K562 (cell line): ENCODE results near the gene FKBP15. TPM values are rescaled to one million over a fixed set of nuclear protein-coding genes. Genes with fewer than 3 reads are reported as not detected.
A peak's percentile ranks its signal among the peaks of the same experiment; 100 is the strongest.

Experiments used
- DNMT1 ChIP-seq: fragments of 450-650 bp; IDR thresholded peaks from 2 replicates; pipeline ENCODE4 v1.6.1; 2016; ENCODE audit warnings: antibody characterized with exemption, mild to moderate bottlenecking
- ESRRA ChIP-seq: fragments of 450-650 bp; IDR thresholded peaks from 2 replicates; pipeline ENCODE4 v1.6.1; 2014; ENCODE audit warnings: low read depth, mild to moderate bottlenecking, moderate library complexity, borderline replicate concordance
- FIP1L1 ChIP-seq: fragments of 200-400 bp; formaldehyde crosslinking; IDR thresholded peaks from 2 replicates; pipeline ENCODE4 v1.6.1; 2018; ENCODE audit warnings: mild to moderate bottlenecking, low read depth, low read length; ENCODE audit not compliant: poor library complexity, severe bottlenecking
- FOXA1 ChIP-seq: fragments of 450-650 bp; IDR thresholded peaks from 2 replicates; pipeline ENCODE4 v1.6.1; 2016; ENCODE audit warnings: mild to moderate bottlenecking, borderline replicate concordance
- FOXJ2 ChIP-seq: fragments of 200-800 bp; sonication (Bioruptor generic); IDR thresholded peaks from 2 replicates; pipeline ENCODE4 v1.6.1; 2016; ENCODE audit warnings: missing genetic modification characterization, missing compliant biosample characterization
- FOXJ3 ChIP-seq: sonication (generic); formaldehyde crosslinking; IDR thresholded peaks from 2 replicates; pipeline ENCODE4 v1.4.0; 2020; ENCODE audit warnings: mild to moderate bottlenecking, missing genetic modification reagents
- FOXK1 ChIP-seq: sonication (generic); formaldehyde crosslinking; IDR thresholded peaks from 2 replicates; pipeline ENCODE4 v1.8.0; 2022; ENCODE audit warnings: missing genetic modification reagents, mild to moderate bottlenecking, borderline replicate concordance
- MED1 ChIP-seq: sonication (generic); formaldehyde crosslinking; IDR thresholded peaks from 2 replicates; pipeline ENCODE4 v1.8.1; 2023; ENCODE audit warnings: missing genetic modification reagents, borderline replicate concordance
- PURB ChIP-seq: sonication (generic); formaldehyde crosslinking; IDR thresholded peaks from 2 replicates; pipeline ENCODE4 v1.9.0; 2021; ENCODE audit warnings: low read depth, mild to moderate bottlenecking, missing genetic modification reagents
- RCOR1 ChIP-seq, 2 experiments: IDR thresholded peaks; 2 replicates each; pipeline ENCODE4 v1.6.1; 2012; ENCODE audit warnings: low read depth in 2 of 2, low read length in 2 of 2, borderline replicate concordance in 1 of 2, improper control_type of control experiment in 1 of 2
- RHOXF2B ChIP-seq: fragments of 250-450 bp; sonication (Bioruptor Pico); conservative IDR thresholded peaks from 2 replicates; pipeline ENCODE4 v1.5.1; 2021
- SAFB ChIP-seq: fragments of 200-400 bp; formaldehyde crosslinking; IDR thresholded peaks from 2 replicates; pipeline ENCODE4 v1.6.1; 2017; ENCODE audit warnings: low read depth, low read length, borderline replicate concordance
- SMAD3 ChIP-seq: fragments of 450-650 bp; formaldehyde crosslinking; conservative IDR thresholded peaks from 2 replicates; pipeline ENCODE4 v1.4.0; 2020; ENCODE audit warnings: mild to moderate bottlenecking
- SMARCB1 ChIP-seq: IDR thresholded peaks from 2 replicates; pipeline ENCODE4 v1.6.1; 2011; ENCODE audit warnings: improper control_type of control experiment, low read depth; ENCODE audit not compliant: insufficient read length
- SNIP1 ChIP-seq: fragments of 450-650 bp; IDR thresholded peaks from 2 replicates; pipeline ENCODE4 v1.7.1; 2017; ENCODE audit warnings: low read depth, mild to moderate bottlenecking
- SPI1 ChIP-seq: IDR thresholded peaks from 2 replicates; pipeline ENCODE4 v1.6.1; 2011; ENCODE audit warnings: low read depth, low read length, control low read depth, borderline replicate concordance
- XRCC5 ChIP-seq: fragments of 200-400 bp; formaldehyde crosslinking; IDR thresholded peaks from 2 replicates; pipeline ENCODE4 v1.6.1; 2017; ENCODE audit warnings: low read depth, mild to moderate bottlenecking, low read length
- ZEB2 ChIP-seq: fragments of 450-650 bp; IDR thresholded peaks from 2 replicates; pipeline ENCODE4 v1.6.1; 2016
- ZNF212 ChIP-seq: fragments of 450-650 bp; formaldehyde crosslinking; IDR thresholded peaks from 2 replicates; pipeline ENCODE4 v1.4.0; 2020; ENCODE audit warnings: mild to moderate bottlenecking
- ZNF23 ChIP-seq: fragments of 250-450 bp; sonication (Bioruptor Pico); IDR thresholded peaks from 2 replicates; pipeline ENCODE4 v1.4.0; 2020; ENCODE audit warnings: mild to moderate bottlenecking
- ZNF668 ChIP-seq: fragments of 250-450 bp; sonication (Bioruptor Pico); IDR thresholded peaks from 2 replicates; pipeline ENCODE4 v1.8.0; 2022; ENCODE audit warnings: mild to moderate bottlenecking, inconsistent platforms
- polyA plus RNA-seq, 8 experiments: library from polyadenylated mRNA; depleted of rRNA in 4 of 8; stranded (reverse) in 5 of 8; unstranded in 3 of 8; fragments of >200 nt; fragmentation: Nextera tagmentation in 2 of 8; fragmentation: Illumina TruSeq in 1 of 8; extraction: Ambion mirVana in 2 of 8; extraction: Trizol in 1 of 8; gene quantifications; 2 replicates each; pipeline versions ENCODE4 v1.2.1 to v1.2.3, GENCODE V29; 2011 to 2014; ENCODE audit warnings: inconsistent platforms in 1 of 8, missing spikeins in 1 of 8
- total RNA-seq, 7 experiments: library from RNA; depleted of rRNA in 6 of 7; stranded (reverse); fragments of >200 nt in 6 of 7; fragmentation: Illumina TruSeq in 2 of 7; extraction: Trizol in 2 of 7; gene quantifications; 2 replicates each; pipeline versions ENCODE4 v1.2.1 to v1.2.3, GENCODE V29; 2011 to 2021; ENCODE audit warnings: low replicate concordance in 1 of 7
- TF ChIP-seq, protein P1 (sequence below): sonication (generic); formaldehyde crosslinking; IDR thresholded peaks from 2 replicates; pipeline ENCODE4 v1.8.1; 2023; ENCODE audit warnings: mild to moderate bottlenecking, missing genetic modification reagents
- TF ChIP-seq, protein P2 (sequence below): sonication (generic); formaldehyde crosslinking; IDR thresholded peaks from 2 replicates; pipeline ENCODE4 v1.8.0; 2022; ENCODE audit warnings: missing genetic modification reagents, mild to moderate bottlenecking, borderline replicate concordance
- TF ChIP-seq, protein P3 (sequence below): sonication (generic); IDR thresholded peaks from 2 replicates; pipeline ENCODE4 v1.6.1; 2016
- TF ChIP-seq, protein P4 (sequence below): fragments of 450-650 bp; formaldehyde crosslinking; IDR thresholded peaks from 2 replicates; pipeline ENCODE4 v1.4.0; 2022; ENCODE audit warnings: missing genetic modification characterization

The FKBP15 gene
- total and polyA plus RNA-seq, 9 of the 15 experiments (the other 6 are each of a cell fraction or from before 2014, with no cell fraction given) = 8.7 to 38.0 (median 18.9) TPM

DNA sequence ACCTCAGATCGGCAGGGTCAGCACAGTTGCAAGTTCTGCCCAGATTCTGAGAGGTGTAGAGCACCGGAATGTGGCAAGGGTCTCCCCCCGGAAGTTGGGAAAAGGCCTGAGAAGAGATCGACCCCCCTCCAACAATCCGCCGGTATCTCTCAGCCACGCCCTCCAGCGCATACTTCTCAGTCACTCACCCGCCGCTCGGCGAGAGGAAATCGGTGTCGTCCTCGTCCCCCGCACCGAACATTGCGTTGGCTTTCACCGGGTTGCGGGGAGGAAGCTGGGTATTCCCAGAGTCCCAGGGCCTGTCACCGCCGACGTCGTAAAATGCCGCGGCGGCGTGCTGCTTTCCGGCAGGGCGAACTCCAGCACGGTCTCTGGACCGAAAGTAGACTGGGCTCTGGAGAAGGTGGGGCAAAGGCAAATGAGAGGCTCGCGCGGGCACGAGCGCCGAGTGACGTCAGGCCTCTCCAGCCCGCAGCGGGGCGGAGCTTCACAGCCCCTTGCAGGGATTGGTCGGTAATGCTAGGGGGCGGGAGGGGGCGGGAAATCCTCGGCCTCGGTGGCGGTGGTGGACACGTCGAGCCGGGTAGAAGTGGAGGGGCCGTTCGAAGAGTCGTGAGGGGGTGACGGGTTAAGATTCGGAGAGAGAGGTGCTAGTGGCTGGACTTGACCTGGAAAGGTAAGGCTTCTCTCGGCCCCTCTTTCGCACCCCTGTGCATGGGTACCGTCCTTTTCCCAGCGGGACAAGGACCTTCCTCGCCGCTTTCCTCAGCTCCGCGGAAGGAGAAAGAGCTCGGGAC is at the start of gene FKBP15, which contains the start of gene SLC31A1 (continued):
- no peak for TF ChIP-seq ZNF668 (CRISPR knock-in tag)
- peak; percentile 65 for TF ChIP-seq FIP1L1
- TF ChIP-seq ESRRA = peak; percentile 47; the same call in 1 of the 2 replicates
- TF ChIP-seq, protein P1, sequence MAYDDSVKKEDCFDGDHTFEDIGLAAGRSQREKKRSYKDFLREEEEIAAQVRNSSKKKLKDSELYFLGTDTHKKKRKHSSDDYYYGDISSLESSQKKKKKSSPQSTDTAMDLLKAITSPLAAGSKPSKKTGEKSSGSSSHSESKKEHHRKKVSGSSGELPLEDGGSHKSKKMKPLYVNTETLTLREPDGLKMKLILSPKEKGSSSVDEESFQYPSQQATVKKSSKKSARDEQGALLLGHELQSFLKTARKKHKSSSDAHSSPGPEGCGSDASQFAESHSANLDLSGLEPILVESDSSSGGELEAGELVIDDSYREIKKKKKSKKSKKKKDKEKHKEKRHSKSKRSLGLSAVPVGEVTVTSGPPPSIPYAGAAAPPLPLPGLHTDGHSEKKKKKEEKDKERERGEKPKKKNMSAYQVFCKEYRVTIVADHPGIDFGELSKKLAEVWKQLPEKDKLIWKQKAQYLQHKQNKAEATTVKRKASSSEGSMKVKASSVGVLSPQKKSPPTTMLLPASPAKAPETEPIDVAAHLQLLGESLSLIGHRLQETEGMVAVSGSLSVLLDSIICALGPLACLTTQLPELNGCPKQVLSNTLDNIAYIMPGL = no peak
- no peak for TF ChIP-seq SNIP1
- no peak for TF ChIP-seq RHOXF2B
- TF ChIP-seq ZNF212 (CRISPR knock-in tag) = no peak
- TF ChIP-seq ZEB2 = no peak
- no peak for TF ChIP-seq SMAD3 (CRISPR knock-in tag)
- TF ChIP-seq FOXJ3 (CRISPR knock-in tag) = no peak
- TF ChIP-seq, protein P2, sequence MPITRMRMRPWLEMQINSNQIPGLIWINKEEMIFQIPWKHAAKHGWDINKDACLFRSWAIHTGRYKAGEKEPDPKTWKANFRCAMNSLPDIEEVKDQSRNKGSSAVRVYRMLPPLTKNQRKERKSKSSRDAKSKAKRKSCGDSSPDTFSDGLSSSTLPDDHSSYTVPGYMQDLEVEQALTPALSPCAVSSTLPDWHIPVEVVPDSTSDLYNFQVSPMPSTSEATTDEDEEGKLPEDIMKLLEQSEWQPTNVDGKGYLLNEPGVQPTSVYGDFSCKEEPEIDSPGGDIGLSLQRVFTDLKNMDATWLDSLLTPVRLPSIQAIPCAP (CRISPR knock-in tag) = no peak
- TF ChIP-seq, protein P3, sequence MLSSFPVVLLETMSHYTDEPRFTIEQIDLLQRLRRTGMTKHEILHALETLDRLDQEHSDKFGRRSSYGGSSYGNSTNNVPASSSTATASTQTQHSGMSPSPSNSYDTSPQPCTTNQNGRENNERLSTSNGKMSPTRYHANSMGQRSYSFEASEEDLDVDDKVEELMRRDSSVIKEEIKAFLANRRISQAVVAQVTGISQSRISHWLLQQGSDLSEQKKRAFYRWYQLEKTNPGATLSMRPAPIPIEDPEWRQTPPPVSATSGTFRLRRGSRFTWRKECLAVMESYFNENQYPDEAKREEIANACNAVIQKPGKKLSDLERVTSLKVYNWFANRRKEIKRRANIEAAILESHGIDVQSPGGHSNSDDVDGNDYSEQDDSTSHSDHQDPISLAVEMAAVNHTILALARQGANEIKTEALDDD = no peak
- TF ChIP-seq, protein P4, sequence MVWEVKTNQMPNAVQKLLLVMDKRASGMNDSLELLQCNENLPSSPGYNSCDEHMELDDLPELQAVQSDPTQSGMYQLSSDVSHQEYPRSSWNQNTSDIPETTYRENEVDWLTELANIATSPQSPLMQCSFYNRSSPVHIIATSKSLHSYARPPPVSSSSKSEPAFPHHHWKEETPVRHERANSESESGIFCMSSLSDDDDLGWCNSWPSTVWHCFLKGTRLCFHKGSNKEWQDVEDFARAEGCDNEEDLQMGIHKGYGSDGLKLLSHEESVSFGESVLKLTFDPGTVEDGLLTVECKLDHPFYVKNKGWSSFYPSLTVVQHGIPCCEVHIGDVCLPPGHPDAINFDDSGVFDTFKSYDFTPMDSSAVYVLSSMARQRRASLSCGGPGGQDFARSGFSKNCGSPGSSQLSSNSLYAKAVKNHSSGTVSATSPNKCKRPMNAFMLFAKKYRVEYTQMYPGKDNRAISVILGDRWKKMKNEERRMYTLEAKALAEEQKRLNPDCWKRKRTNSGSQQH (CRISPR knock-in tag) = peak; percentile 82; the same call in 1 of the 2 replicates
- TF ChIP-seq DNMT1 = 0 out of 2 replicates have a peak, but pooled peaks have one; percentile 21
- TF ChIP-seq FOXJ2 = no peak
- peak in 1 of 2 experiments; percentile 7; a peak in 1 of 4 replicates for TF ChIP-seq RCOR1 (IDR thresholded peaks at IDR 0.05; ENCODE audit: borderline replicate concordance in 1 of 2, low read depth in 2 of 2, low read length in 2 of 2)
- no peak for TF ChIP-seq FOXA1
- peak; percentile 48; the same call in 1 of the 2 replicates for TF ChIP-seq SPI1
- no peak for TF ChIP-seq ZNF23 (CRISPR knock-in tag)
- no peak for TF ChIP-seq SAFB
- no peak for TF ChIP-seq PURB (CRISPR knock-in tag)
- no peak for TF ChIP-seq SMARCB1
- TF ChIP-seq XRCC5 = 0 out of 2 replicates have a peak, but pooled peaks have one; percentile 14
- TF ChIP-seq MED1 (CRISPR knock-in tag) = no peak
- no peak for TF ChIP-seq FOXK1 (CRISPR knock-in tag)
